ENCODE data around the gene AIF1.

Gene AIF1

DNA sequence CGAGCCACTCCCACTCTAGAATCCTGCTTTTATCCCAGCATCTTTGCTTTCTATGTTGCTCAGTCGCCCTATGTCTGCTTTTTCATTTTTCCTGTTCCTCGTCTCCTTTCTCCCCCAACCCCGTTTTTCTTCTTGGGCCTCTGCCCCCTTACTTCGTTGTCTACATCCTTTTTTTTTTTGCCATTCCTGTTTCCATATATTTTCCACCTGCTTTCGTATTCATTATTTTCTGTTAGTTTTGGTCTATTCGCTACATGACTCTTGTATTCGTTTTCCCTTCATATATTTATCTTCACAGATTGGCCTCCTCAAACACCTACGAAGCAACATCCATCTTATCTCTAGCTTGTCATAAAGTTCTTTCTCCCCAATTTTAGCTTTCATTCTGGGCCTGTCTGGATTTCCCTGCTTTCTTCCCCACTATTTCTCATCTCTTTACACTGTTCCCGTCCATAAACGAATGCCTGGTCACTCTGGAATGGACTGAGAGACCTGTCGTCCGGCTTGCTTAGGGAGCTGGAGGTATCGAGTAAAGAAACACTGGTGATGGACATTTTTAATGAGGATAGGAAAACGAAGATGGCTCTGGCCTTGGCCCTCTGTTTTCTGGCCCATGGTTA is 6.4 kb downstream of the AIF1 start:
- Histone ChIP-seq H2BK12ac (ENCODE audit: low read length) (no peak overlapping the region), H3K4me3 (ENCODE audit: low read length in 2 of 2) (peak overlapping the region; percentile 85 to 95), H3K79me1 (ENCODE audit: low read depth, low read length) (peaks cover 5% of the 10 kb centered on the region), H3K9ac (ENCODE audit: low read depth, low read length, poor library complexity) (peak overlapping the region; percentile 95), H3K4me2 (ENCODE audit: insufficient read depth, low read length, poor library complexity, severe bottlenecking) (peak overlapping the region; percentile 82), H2AK5ac (ENCODE audit: low read depth, low read length) (peak overlapping the region; percentile 43), H3K27me3 (ENCODE audit: control insufficient read depth in 3 of 3, insufficient read depth in 3 of 3, low read depth in 1 of 3, low read length in 3 of 3) (no peaks in the 10 kb centered on the region), H4K8ac (ENCODE audit: low read depth, low read length) (no peak overlapping the region), H3K36me3 (replicated peaks in 1 of 2; ENCODE audit: control insufficient read depth in 2 of 2, insufficient read depth in 2 of 2, low read length in 2 of 2) (peaks cover 40 to 51% of the 10 kb centered on the region in 2 donors), H3K18ac (ENCODE audit: low read length) (peak overlapping the region; percentile 98), H2BK15ac (ENCODE audit: low read length) (peak overlapping the region; percentile 69), H2AFZ (ENCODE audit: low read length) (peak overlapping the region; percentile 81), H3K27ac (replicated peaks; ENCODE audit: low read length) (peak overlapping the region; percentile 94), H3K14ac (ENCODE audit: low read length) (no peak overlapping the region), H2BK120ac (ENCODE audit: low read depth, low read length) (no peak overlapping the region), H4K91ac (ENCODE audit: low read depth, low read length, poor library complexity) (no peak overlapping the region), H3K23ac (ENCODE audit: low read depth, low read length, poor library complexity) (no peak overlapping the region), H3K9me3 (replicated peaks in 1 of 2; ENCODE audit: control insufficient read depth in 2 of 2, insufficient read depth in 1 of 2, low read depth in 1 of 2, low read length in 2 of 2) (no peaks in the 10 kb centered on the region), H2BK5ac (ENCODE audit: low read length) (peak overlapping the region; percentile 96), H3K4me1 (ENCODE audit: control insufficient read depth in 2 of 2, insufficient read depth in 1 of 2, low read depth in 1 of 2, low read length in 2 of 2) (peaks cover 5 to 11% of the 10 kb centered on the region in 2 donors), H3K4ac (ENCODE audit: low read length) (no peak overlapping the region)
- no CpG with 5 or more reads among the region's 15 CpGs for WGBS, 2 donors (ENCODE audit: extremely low coverage in 2 of 2, insufficient read length in 2 of 2, insufficient replicate concordance in 1 of 2)
- DNase-seq (ENCODE audit: low spot score): no peak

- Histone ChIP-seq H3K18ac (ENCODE audit: low read length) (no peak overlapping the region), H3K27me3 (ENCODE audit: control insufficient read depth in 3 of 3, insufficient read depth in 3 of 3, low read depth in 1 of 3, low read length in 3 of 3) (no peaks in the 10 kb centered on the region), H4K91ac (ENCODE audit: low read depth, low read length, poor library complexity) (no peak overlapping the region), H2BK120ac (ENCODE audit: low read depth, low read length) (no peak overlapping the region), H2AK5ac (ENCODE audit: low read depth, low read length) (no peak overlapping the region), H3K9ac (ENCODE audit: low read depth, low read length, poor library complexity) (no peak overlapping the region), H3K9me3 (replicated peaks in 1 of 2; ENCODE audit: control insufficient read depth in 2 of 2, insufficient read depth in 1 of 2, low read depth in 1 of 2, low read length in 2 of 2) (no peaks in the 10 kb centered on the region), H3K23ac (ENCODE audit: low read depth, low read length, poor library complexity) (no peak overlapping the region), H2BK5ac (ENCODE audit: low read length) (no peak overlapping the region), H3K14ac (ENCODE audit: low read length) (no peak overlapping the region), H3K4me1 (ENCODE audit: control insufficient read depth in 2 of 2, insufficient read depth in 1 of 2, low read depth in 1 of 2, low read length in 2 of 2) (peaks cover 5 to 11% of the 10 kb centered on the region in 2 donors), H3K4me2 (ENCODE audit: insufficient read depth, low read length, poor library complexity, severe bottlenecking) (peak overlapping the region; percentile 82), H3K4ac (ENCODE audit: low read length) (no peak overlapping the region), H3K27ac (replicated peaks; ENCODE audit: low read length) (no peak overlapping the region), H3K36me3 (replicated peaks in 1 of 2; ENCODE audit: control insufficient read depth in 2 of 2, insufficient read depth in 2 of 2, low read length in 2 of 2) (peaks cover 45 to 57% of the 10 kb centered on the region in 2 donors), H3K4me3 (ENCODE audit: low read length in 2 of 2) (peak overlapping the region; percentile 85 to 95), H2BK12ac (ENCODE audit: low read length) (no peak overlapping the region), H2AFZ (ENCODE audit: low read length) (no peak overlapping the region), H2BK15ac (ENCODE audit: low read length) (no peak overlapping the region), H3K79me1 (ENCODE audit: low read depth, low read length) (peaks cover 5% of the 10 kb centered on the region), H4K8ac (ENCODE audit: low read depth, low read length) (no peak overlapping the region)
- no peak for DNase-seq (ENCODE audit: low spot score)
- no CpG with 5 or more reads among the region's 4 CpGs for WGBS, 2 donors (ENCODE audit: extremely low coverage in 2 of 2, insufficient read length in 2 of 2, insufficient replicate concordance in 1 of 2)
Measured at GRCh38 chr6:31621991-31622390, 7.0 kb downstream of the AIF1 start.

GRCh38 chr6:31622684-31623091 is 7.7 kb downstream of the AIF1 start:
- peaks cover 5 to 11% of the 10 kb centered on the region in 2 donors for H3K4me1 ChIP-seq (ENCODE audit: control insufficient read depth in 2 of 2, insufficient read depth in 1 of 2, low read depth in 1 of 2, low read length in 2 of 2)
- H3K4ac ChIP-seq (ENCODE audit: low read length): no peak overlapping the region
- no peak for DNase-seq (ENCODE audit: low spot score)
- no peak overlapping the region for H4K91ac ChIP-seq (ENCODE audit: low read depth, low read length, poor library complexity)
- peak overlapping the region in 1 of 2 donors; percentile 85 for H3K4me3 ChIP-seq (ENCODE audit: low read length in 2 of 2)
- H2BK5ac ChIP-seq (ENCODE audit: low read length): no peak overlapping the region
- no peak overlapping the region for H4K8ac ChIP-seq (ENCODE audit: low read depth, low read length)
- H3K27me3 ChIP-seq (ENCODE audit: control insufficient read depth in 3 of 3, insufficient read depth in 3 of 3, low read depth in 1 of 3, low read length in 3 of 3): no peaks in the 10 kb centered on the region
- no peak overlapping the region for H3K23ac ChIP-seq (ENCODE audit: low read depth, low read length, poor library complexity)
- H3K27ac ChIP-seq (replicated peaks; ENCODE audit: low read length): no peak overlapping the region
- no CpG with 5 or more reads among the region's 10 CpGs for WGBS, 2 donors (ENCODE audit: extremely low coverage in 2 of 2, insufficient read length in 2 of 2, insufficient replicate concordance in 1 of 2)
- H2BK12ac ChIP-seq (ENCODE audit: low read length): no peak overlapping the region
- H2BK120ac ChIP-seq (ENCODE audit: low read depth, low read length): no peak overlapping the region
- peaks cover 5% of the 10 kb centered on the region for H3K79me1 ChIP-seq (ENCODE audit: low read depth, low read length)
- no peak overlapping the region for H3K9ac ChIP-seq (ENCODE audit: low read depth, low read length, poor library complexity)
- no peak overlapping the region for H2BK15ac ChIP-seq (ENCODE audit: low read length)
- no peak overlapping the region for H3K18ac ChIP-seq (ENCODE audit: low read length)
- H3K36me3 ChIP-seq (replicated peaks in 1 of 2; ENCODE audit: control insufficient read depth in 2 of 2, insufficient read depth in 2 of 2, low read length in 2 of 2): peaks cover 52 to 64% of the 10 kb centered on the region in 2 donors
- no peak overlapping the region for H2AFZ ChIP-seq (ENCODE audit: low read length)
- H2AK5ac ChIP-seq (ENCODE audit: low read depth, low read length): no peak overlapping the region
- no peak overlapping the region for H3K14ac ChIP-seq (ENCODE audit: low read length)
- H3K4me2 ChIP-seq (ENCODE audit: insufficient read depth, low read length, poor library complexity, severe bottlenecking): peak overlapping the region; percentile 28
- H3K9me3 ChIP-seq (replicated peaks in 1 of 2; ENCODE audit: control insufficient read depth in 2 of 2, insufficient read depth in 1 of 2, low read depth in 1 of 2, low read length in 2 of 2): no peaks in the 10 kb centered on the region

DNA sequence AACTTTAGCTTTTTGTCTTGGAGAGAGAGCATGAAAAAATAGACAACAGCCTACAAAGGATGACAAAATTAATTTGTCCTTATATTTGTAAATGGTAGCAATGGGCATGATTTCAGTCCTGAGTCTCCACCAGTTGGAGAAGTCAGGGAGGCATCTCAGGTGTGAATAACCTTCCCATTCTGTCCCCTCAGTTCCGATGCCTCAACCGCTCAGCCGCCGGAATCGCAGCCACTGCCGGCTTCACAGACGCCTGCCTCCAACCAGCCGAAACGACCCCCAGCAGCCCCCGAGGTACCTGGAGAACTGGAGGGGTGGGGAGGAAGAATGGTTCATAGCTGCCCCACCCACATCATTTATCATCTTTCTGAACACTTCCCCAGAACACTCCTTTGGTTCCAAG is 9.0 kb downstream of the AIF1 start:
- Histone ChIP-seq H3K79me1 (ENCODE audit: low read depth, low read length) (peaks cover 5% of the 10 kb centered on the region), H3K18ac (ENCODE audit: low read length) (no peak overlapping the region), H3K27me3 (ENCODE audit: control insufficient read depth in 3 of 3, insufficient read depth in 3 of 3, low read depth in 1 of 3, low read length in 3 of 3) (no peaks in the 10 kb centered on the region), H3K27ac (replicated peaks; ENCODE audit: low read length) (no peak overlapping the region), H3K4me1 (ENCODE audit: control insufficient read depth in 2 of 2, insufficient read depth in 1 of 2, low read depth in 1 of 2, low read length in 2 of 2) (peaks cover 5 to 11% of the 10 kb centered on the region in 2 donors), H2BK15ac (ENCODE audit: low read length) (no peak overlapping the region), H3K4me2 (ENCODE audit: insufficient read depth, low read length, poor library complexity, severe bottlenecking) (no peak overlapping the region), H3K36me3 (replicated peaks in 1 of 2; ENCODE audit: control insufficient read depth in 2 of 2, insufficient read depth in 2 of 2, low read length in 2 of 2) (peaks cover 61 to 78% of the 10 kb centered on the region in 2 donors), H3K23ac (ENCODE audit: low read depth, low read length, poor library complexity) (no peak overlapping the region), H4K91ac (ENCODE audit: low read depth, low read length, poor library complexity) (no peak overlapping the region), H2BK12ac (ENCODE audit: low read length) (no peak overlapping the region), H3K14ac (ENCODE audit: low read length) (no peak overlapping the region), H3K4ac (ENCODE audit: low read length) (no peak overlapping the region), H2AFZ (ENCODE audit: low read length) (no peak overlapping the region), H2BK120ac (ENCODE audit: low read depth, low read length) (no peak overlapping the region), H2BK5ac (ENCODE audit: low read length) (no peak overlapping the region), H3K9me3 (replicated peaks in 1 of 2; ENCODE audit: control insufficient read depth in 2 of 2, insufficient read depth in 1 of 2, low read depth in 1 of 2, low read length in 2 of 2) (no peaks in the 10 kb centered on the region), H2AK5ac (ENCODE audit: low read depth, low read length) (no peak overlapping the region), H3K4me3 (ENCODE audit: low read length in 2 of 2) (no peak overlapping the region), H3K9ac (ENCODE audit: low read depth, low read length, poor library complexity) (no peak overlapping the region), H4K8ac (ENCODE audit: low read depth, low read length) (no peak overlapping the region)
- WGBS, 2 donors (ENCODE audit: extremely low coverage in 2 of 2, insufficient read length in 2 of 2, insufficient replicate concordance in 1 of 2): no CpG with 5 or more reads among the region's 10 CpGs
- DNase-seq (ENCODE audit: low spot score): no peak
